GM12878 (cell line): ENCODE data around the gene VSTM4. TPM values are rescaled to one million over a fixed set of nuclear protein-coding genes. Genes with fewer than 3 reads are reported as not detected.

Experiments used
- ATAC-seq: fragments of 200-7000 bp; cut with Tn5 transposase; 3 replicates; pipeline ENCODE4 v1.9.1; 2020; ENCODE audit warnings: mild to moderate bottlenecking, moderate library complexity
- BruUV-seq: library from RNA; stranded (reverse); fragments of 400-500 nt; replicated peaks from 2 replicates; lab custom pipeline; 2021; lab: Mats Ljungman, UMichigan
- CTCF ChIA-PET: fragments of 300-600 bp; sonication (Branson Sonifier 250); formaldehyde crosslinking; extraction: SDS; loops from one replicate; lab custom pipeline; 2021; ENCODE audit warnings: inconsistent platforms; lab: Yijun Ruan, JAX
- POLR2A ChIA-PET: fragments of 350-600 bp; formaldehyde crosslinking; extraction: SDS; loops from one replicate; lab custom pipeline; 2021; ENCODE audit warnings: inconsistent platforms; lab: Charles Lee
- RAD21 ChIA-PET: fragments of 300-600 bp; sonication (Branson Sonifier 250); formaldehyde crosslinking; loops from one replicate; lab custom pipeline; 2023; ENCODE audit warnings: antibody characterized with exemption; ENCODE audit not compliant: unreplicated experiment; lab: Charles Lee
- SMC1A ChIA-PET: fragments of 300-600 bp; sonication (Branson Sonifier 250); formaldehyde crosslinking; loops from one replicate; lab custom pipeline; 2023; ENCODE audit not compliant: unreplicated experiment, uncharacterized antibody; lab: Charles Lee
- DNase-seq: peaks from one replicate; pipeline ENCODE4 v3.0.0-alpha.2; 2011; ENCODE audit warnings: low read depth, low spot score
- FAIRE-seq: peaks from 3 replicates; lab custom pipeline; 2011; peaks lifted over from hg19 to GRCh38; lab: Jason Lieb, UNC
- H2AFZ ChIP-seq: 2 replicates; pipeline ENCODE4 v1.6.0; 2011; ENCODE audit warnings: low read depth, low read length, control low read depth; ENCODE audit not compliant: control insufficient read depth
- H3K27ac ChIP-seq: 2 replicates; pipeline ENCODE4 v1.5.1; 2011; ENCODE audit warnings: control low read depth; ENCODE audit not compliant: control insufficient read depth, insufficient read depth
- H3K27me3 ChIP-seq, 2 experiments: replicated peaks in 1 of 2; 2 replicates each; pipeline versions ENCODE4 v1.6.0 to v1.6.1; 2011; ENCODE audit warnings: low read length in 1 of 2; ENCODE audit not compliant: control insufficient read depth in 2 of 2, insufficient read depth in 2 of 2
- H3K36me3 ChIP-seq, 2 experiments: 2 replicates each; pipeline ENCODE4 v1.5.1; 2011; ENCODE audit warnings: low read length in 1 of 2; ENCODE audit not compliant: control insufficient read depth in 2 of 2, insufficient read depth in 2 of 2
- H3K4me1 ChIP-seq: 2 replicates; pipeline ENCODE4 v1.6.1; 2011; ENCODE audit warnings: mild to moderate bottlenecking, low read length, moderate library complexity, mixed read lengths; ENCODE audit not compliant: control insufficient read depth, insufficient read depth
- H3K4me2 ChIP-seq: 2 replicates; pipeline ENCODE4 v1.6.0; 2011; ENCODE audit warnings: control low read depth; ENCODE audit not compliant: control insufficient read depth, insufficient read depth
- H3K4me3 ChIP-seq: fragments of 200-600 bp; sonication (generic); 2 replicates; pipeline ENCODE4 v1.5.1; 2016
- H3K79me2 ChIP-seq: 2 replicates; pipeline ENCODE4 v1.6.0; 2011; ENCODE audit warnings: low read length; ENCODE audit not compliant: control insufficient read depth, insufficient read depth
- H3K9ac ChIP-seq: 2 replicates; pipeline ENCODE4 v1.8.0; 2011; ENCODE audit warnings: low read length, control low read depth, mixed read lengths; ENCODE audit not compliant: control insufficient read depth, insufficient read depth
- H3K9me3 ChIP-seq: replicated peaks from 3 replicates; pipeline ENCODE4 v1.5.1; 2011; ENCODE audit warnings: mild to moderate bottlenecking, low read length; ENCODE audit not compliant: control insufficient read depth, insufficient read depth
- H4K20me1 ChIP-seq: 2 replicates; pipeline ENCODE4 v1.6.0; 2011; ENCODE audit not compliant: control insufficient read depth, insufficient read depth
- ASH2L ChIP-seq: fragments of 300-600, 200-600 bp; sonication (generic); IDR thresholded peaks from 2 replicates; pipeline ENCODE4 v1.6.1; 2017; ENCODE audit warnings: low read depth, mild to moderate bottlenecking, borderline replicate concordance
- BMI1 ChIP-seq: fragments of 450-650 bp; IDR thresholded peaks from 2 replicates; pipeline ENCODE4 v1.6.1; 2016; ENCODE audit warnings: mild to moderate bottlenecking, moderate library complexity, borderline replicate concordance
- CBFB ChIP-seq: IDR thresholded peaks from 2 replicates; pipeline ENCODE4 v1.6.1; 2016; ENCODE audit warnings: antibody characterized with exemption, low read depth
- CHD2 ChIP-seq: IDR thresholded peaks from 2 replicates; pipeline ENCODE4 v1.6.1; 2011; ENCODE audit warnings: low read depth, low read length, improper control_type of control experiment, borderline replicate concordance
- IKZF2 ChIP-seq, 2 experiments: fragments of 450-650 bp; IDR thresholded peaks; 2 replicates each; pipeline ENCODE4 v1.6.1; 2017; ENCODE audit warnings: mild to moderate bottlenecking in 2 of 2, moderate library complexity in 2 of 2
- JUND ChIP-seq: IDR thresholded peaks from 2 replicates; pipeline ENCODE4 v1.6.1; 2012; ENCODE audit warnings: low read depth, mild to moderate bottlenecking, low read length, improper control_type of control experiment, moderate library complexity
- MAX ChIP-seq: IDR thresholded peaks from 2 replicates; pipeline ENCODE4 v1.6.1; 2012; ENCODE audit warnings: low read depth, low read length, improper control_type of control experiment
- MYB ChIP-seq: fragments of 150-350 bp; IDR thresholded peaks from 2 replicates; pipeline ENCODE4 v1.6.1; 2014; ENCODE audit warnings: mild to moderate bottlenecking, low read depth, low read length, borderline replicate concordance
- MYC ChIP-seq: IDR thresholded peaks from 2 replicates; pipeline ENCODE4 v1.6.1; 2011; ENCODE audit warnings: mild to moderate bottlenecking, low read length, moderate library complexity, inconsistent platforms; ENCODE audit not compliant: insufficient read depth, insufficient replicate concordance, insufficient read length, severe bottlenecking
- POU2F2 ChIP-seq: IDR thresholded peaks from 3 replicates; pipeline ENCODE4 v1.6.1; 2011; ENCODE audit warnings: low read depth, mild to moderate bottlenecking, low read length, borderline replicate concordance
- REST ChIP-seq: IDR thresholded peaks from 2 replicates; pipeline ENCODE4 v1.6.1; 2012; ENCODE audit warnings: mild to moderate bottlenecking, low read depth, low read length
- SMC3 ChIP-seq: IDR thresholded peaks from 2 replicates; pipeline ENCODE4 v1.6.1; 2011; ENCODE audit warnings: low read length, improper control_type of control experiment, borderline replicate concordance
- SREBF1 ChIP-seq: IDR thresholded peaks from 2 replicates; pipeline ENCODE4 v1.6.1; 2012; ENCODE audit warnings: mild to moderate bottlenecking, low read length
- ZBTB33 ChIP-seq: fragments of 450-650 bp; IDR thresholded peaks from 2 replicates; pipeline ENCODE4 v1.6.1; 2017; ENCODE audit warnings: mild to moderate bottlenecking
- ZNF384 ChIP-seq: IDR thresholded peaks from 2 replicates; pipeline ENCODE4 v1.6.1; 2012; ENCODE audit warnings: low read depth, mild to moderate bottlenecking, low read length, improper control_type of control experiment, borderline replicate concordance
- in situ Hi-C: fragments of 300-500 bp; cut with MboI; formaldehyde crosslinking; loops from 9 replicates; pipeline ENCODE4 v1.14.3; 2018; ENCODE audit warnings: mixed read lengths
- intact Hi-C: fragments of 100-400 bp; cut with micrococcal nuclease; formaldehyde crosslinking; loops from one replicate; pipeline ENCODE4 v1.14.2; 2022; ENCODE audit not compliant: unreplicated experiment
- polyA plus RNA-seq, 11 experiments: library from polyadenylated mRNA; depleted of rRNA in 4 of 11; unstranded in 6 of 11; stranded (reverse) in 5 of 11; fragments of >200 nt; fragmentation: Nextera tagmentation in 4 of 11; fragmentation: Illumina TruSeq in 1 of 11; extraction: Ambion mirVana in 4 of 11; extraction: Trizol in 1 of 11; gene quantifications; 1 replicate in 1 of 11; 2 replicates in 10 of 11; pipeline versions ENCODE4 v1.2.1 to v1.2.3, GENCODE V29; 2011 to 2016; ENCODE audit warnings: inconsistent platforms in 2 of 11, missing spikeins in 2 of 11, low read depth in 1 of 11
- total RNA-seq, 4 experiments: library from RNA; depleted of rRNA in 3 of 4; stranded (reverse); fragments of >200 nt in 3 of 4; fragmentation: Illumina TruSeq in 1 of 4; extraction: Trizol in 1 of 4; gene quantifications; 2 replicates each; pipeline versions ENCODE4 v1.2.1 to v1.2.3, GENCODE V29; 2013 to 2021
- TF ChIP-seq, protein P1 (sequence below): IDR thresholded peaks from 2 replicates; pipeline ENCODE4 v1.6.1; 2012; ENCODE audit warnings: low read depth, low read length, improper control_type of control experiment

Gene VSTM4
- total and polyA plus RNA-seq, 10 of the 15 experiments (the other 5 are each of a cell fraction or from before 2014, with no cell fraction given), result 0.01 to 0.14 (median 0.02) TPM; not detected in 7

GRCh38 chr10:49143249-49143648, 27.9 kb upstream of the VSTM4 start:
- Histone ChIP-seq H3K27me3 (no peaks in the 10 kb centered on the region), H3K36me3 (no peaks in the 10 kb centered on the region), H4K20me1 (no peaks in the 10 kb centered on the region), H3K9me3 (no peaks in the 10 kb centered on the region; the same call in 2 of the 3 replicates), H3K79me2 (no peaks in the 10 kb centered on the region), H2AFZ (no peak overlapping the region), H3K9ac (no peak overlapping the region), H3K4me1 (no peaks in the 10 kb centered on the region), H3K4me3 (no peak overlapping the region), H3K4me2 (no peak overlapping the region), H3K27ac (no peak overlapping the region)
- ChIA-PET POLR2A (no interaction called here), CTCF (no interaction called here), RAD21 (interaction anchor here (1.3 to 2.0 kb wide), 2 partner anchors 15 to 45 kb away, joined by 3 to 5 read pairs; no protein-coding TSS in a partner anchor), SMC1A (interaction anchor here (1.5 to 2.6 kb wide), 2 partner anchors 15 to 30 kb away, joined by 3 to 8 read pairs; no protein-coding TSS in a partner anchor)
- in situ Hi-C loops (no loop called here), intact Hi-C loops (no loop called here)
- no TSS peak for BruUV-seq
- FAIRE-seq (no peak), ATAC-seq (no peak), DNase-seq (no peak)
- TF ChIP-seq IKZF2 (IDR thresholded peaks at IDR 0.05), result no peak
- TF ChIP-seq CBFB, result no peak
- TF ChIP-seq POU2F2, result no peak
- TF ChIP-seq, protein P1, sequence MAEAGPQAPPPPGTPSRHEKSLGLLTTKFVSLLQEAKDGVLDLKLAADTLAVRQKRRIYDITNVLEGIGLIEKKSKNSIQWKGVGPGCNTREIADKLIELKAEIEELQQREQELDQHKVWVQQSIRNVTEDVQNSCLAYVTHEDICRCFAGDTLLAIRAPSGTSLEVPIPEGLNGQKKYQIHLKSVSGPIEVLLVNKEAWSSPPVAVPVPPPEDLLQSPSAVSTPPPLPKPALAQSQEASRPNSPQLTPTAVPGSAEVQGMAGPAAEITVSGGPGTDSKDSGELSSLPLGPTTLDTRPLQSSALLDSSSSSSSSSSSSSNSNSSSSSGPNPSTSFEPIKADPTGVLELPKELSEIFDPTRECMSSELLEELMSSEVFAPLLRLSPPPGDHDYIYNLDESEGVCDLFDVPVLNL, result no peak
- TF ChIP-seq ASH2L, result no peak
- TF ChIP-seq REST, result no peak
- no peak for TF ChIP-seq ZBTB33
- TF ChIP-seq SMC3, result no peak
- no peak for TF ChIP-seq ZNF384
- TF ChIP-seq BMI1, result no peak
- TF ChIP-seq MYB, result no peak
- TF ChIP-seq CHD2, result no peak
- TF ChIP-seq MYC, result no peak
- TF ChIP-seq JUND, result no peak
- TF ChIP-seq SREBF1, result no peak
- no peak for TF ChIP-seq MAX
